HL-60 (cell line): ENCODE results near the gene UBXN10.

ENCODE experiments used
- DNase-seq, 2 experiments: peaks; one replicate each; pipeline ENCODE4 v3.0.0-alpha.2; 2010 to 2020; ENCODE audit warnings: low read depth in 1 of 2, low spot score in 1 of 2
- H3K27ac ChIP-seq: fragments of 250-450 bp; sonication (Bioruptor Pico); replicated peaks from 2 replicates; pipeline ENCODE4 v1.5.1; 2020; ENCODE audit warnings: mild to moderate bottlenecking, moderate library complexity
- H3K27me3 ChIP-seq: fragments of 250-450 bp; sonication (Bioruptor Pico); 2 replicates; pipeline ENCODE4 v1.5.1; 2021; ENCODE audit warnings: mild to moderate bottlenecking, moderate library complexity; ENCODE audit not compliant: insufficient read depth, poor library complexity, severe bottlenecking
- H3K4me3 ChIP-seq: replicated peaks from 2 replicates; pipeline ENCODE4 v1.5.1; 2011; ENCODE audit warnings: mild to moderate bottlenecking, control low read depth, low read length; ENCODE audit not compliant: insufficient read depth
- GABPA ChIP-seq: IDR thresholded peaks from 2 replicates; pipeline ENCODE4 v1.6.1; 2012; ENCODE audit warnings: low read depth
- POLR2AphosphoS5 ChIP-seq: IDR thresholded peaks from 2 replicates; pipeline ENCODE4 v1.6.1; 2012; ENCODE audit warnings: low read depth
- REST ChIP-seq: IDR thresholded peaks from 2 replicates; pipeline ENCODE4 v1.6.1; 2012; ENCODE audit warnings: low read depth; ENCODE audit not compliant: insufficient replicate concordance
- SPI1 ChIP-seq: IDR thresholded peaks from 2 replicates; pipeline ENCODE4 v1.6.1; 2012; ENCODE audit warnings: low read depth, mild to moderate bottlenecking, borderline replicate concordance
- TF ChIP-seq, protein P1 (sequence below): IDR thresholded peaks from one replicate; pipeline ENCODE4 v1.5.1; 2011; ENCODE audit warnings: low read length, control low read depth, inconsistent platforms; ENCODE audit not compliant: insufficient read depth

UBXN10 gene

DNA sequence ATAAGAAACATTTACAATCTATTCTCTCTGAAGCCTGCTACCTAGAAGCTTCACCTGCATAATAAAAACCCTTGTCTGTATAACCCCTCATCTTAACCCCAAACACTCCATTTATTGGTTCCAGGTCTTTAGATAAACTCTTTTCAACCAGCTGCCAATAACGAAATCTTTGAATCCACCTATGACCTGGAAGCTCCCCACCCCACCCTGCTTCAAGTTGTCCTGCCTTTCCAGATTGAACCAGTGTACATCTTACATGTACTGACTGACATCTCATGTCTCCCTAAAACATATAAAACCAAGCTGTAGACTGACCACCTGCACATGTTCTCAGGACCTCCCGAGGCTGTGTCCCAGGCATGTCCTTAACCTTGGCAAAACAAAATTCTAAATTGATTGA is 54.1 kb downstream of the UBXN10 start:
- no peak for TF ChIP-seq POLR2AphosphoS5
- TF ChIP-seq SPI1: no peak
- no peak overlapping the region for H3K4me3 ChIP-seq
- DNase-seq: no peak
- peaks cover 12% of the 10 kb centered on the region for H3K27me3 ChIP-seq
- no peak overlapping the region for H3K27ac ChIP-seq

- Histone ChIP-seq H3K27me3 (peaks cover 2% of the 10 kb centered on the region), H3K4me3 (no peak overlapping the region), H3K27ac (no peak overlapping the region)
- no peak for TF ChIP-seq REST
- TF ChIP-seq SPI1: no peak
- TF ChIP-seq GABPA: no peak
- TF ChIP-seq, protein P1, sequence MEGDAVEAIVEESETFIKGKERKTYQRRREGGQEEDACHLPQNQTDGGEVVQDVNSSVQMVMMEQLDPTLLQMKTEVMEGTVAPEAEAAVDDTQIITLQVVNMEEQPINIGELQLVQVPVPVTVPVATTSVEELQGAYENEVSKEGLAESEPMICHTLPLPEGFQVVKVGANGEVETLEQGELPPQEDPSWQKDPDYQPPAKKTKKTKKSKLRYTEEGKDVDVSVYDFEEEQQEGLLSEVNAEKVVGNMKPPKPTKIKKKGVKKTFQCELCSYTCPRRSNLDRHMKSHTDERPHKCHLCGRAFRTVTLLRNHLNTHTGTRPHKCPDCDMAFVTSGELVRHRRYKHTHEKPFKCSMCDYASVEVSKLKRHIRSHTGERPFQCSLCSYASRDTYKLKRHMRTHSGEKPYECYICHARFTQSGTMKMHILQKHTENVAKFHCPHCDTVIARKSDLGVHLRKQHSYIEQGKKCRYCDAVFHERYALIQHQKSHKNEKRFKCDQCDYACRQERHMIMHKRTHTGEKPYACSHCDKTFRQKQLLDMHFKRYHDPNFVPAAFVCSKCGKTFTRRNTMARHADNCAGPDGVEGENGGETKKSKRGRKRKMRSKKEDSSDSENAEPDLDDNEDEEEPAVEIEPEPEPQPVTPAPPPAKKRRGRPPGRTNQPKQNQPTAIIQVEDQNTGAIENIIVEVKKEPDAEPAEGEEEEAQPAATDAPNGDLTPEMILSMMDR: no peak
- TF ChIP-seq POLR2AphosphoS5: no peak
- DNase-seq: no peak
Observed at GRCh38 chr1:20242890-20243479, 57.1 kb downstream of the UBXN10 start.
